ENCODE measurements around the gene COPS3. TPM values are rescaled to one million over a fixed set of nuclear protein-coding genes. Genes with fewer than 3 reads are reported as not detected.

Gene COPS3
- total RNA-seq, 6 experiments from 2014 or later = 82.3 to 93.7 (median 86.7) TPM

DNA sequence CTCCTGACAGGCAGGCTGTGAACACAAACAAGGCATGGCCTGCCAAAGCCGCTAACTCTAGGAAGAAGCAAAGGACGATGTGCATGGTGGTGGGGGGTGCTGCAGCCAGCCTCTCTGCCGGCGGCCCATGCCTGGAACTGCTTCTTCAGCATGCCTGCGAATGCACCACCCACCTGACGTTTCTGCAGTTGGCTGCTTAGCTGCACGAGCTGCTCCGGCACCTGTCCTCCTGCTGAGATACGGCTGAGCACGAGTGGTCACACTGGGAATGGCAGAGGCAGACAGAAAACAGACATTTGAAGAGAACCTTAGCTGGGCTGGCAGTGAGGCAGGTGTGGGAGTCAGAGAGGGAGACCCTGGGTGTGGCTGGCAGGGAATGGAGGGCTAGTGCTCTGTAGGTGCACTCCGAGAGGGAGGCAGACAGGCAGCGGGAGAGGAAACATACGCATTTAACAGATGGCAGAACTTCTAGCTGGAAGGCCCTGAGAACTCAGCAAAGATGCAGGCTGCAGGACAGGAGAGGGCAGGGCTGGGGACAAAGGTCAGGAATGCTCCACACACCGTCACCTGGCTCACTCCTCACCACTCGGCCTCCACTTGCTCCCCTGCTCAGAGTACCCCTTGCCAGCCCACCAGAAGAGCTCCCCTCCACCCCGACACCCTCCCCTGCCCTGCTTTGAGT, 49.3 kb downstream of the COPS3 start:
- TF ChIP-seq CTCF (IDR thresholded peaks at IDR 0.05) = no peak
- H3K4me3 Mint-ChIP-seq = no peak overlapping the region
- no peak for DNase-seq
- H3K27me3 Mint-ChIP-seq (ENCODE audit: insufficient read depth) = no peaks in the 10 kb centered on the region; the same call in none of the 2 replicates
- H3K27ac Mint-ChIP-seq = no peak overlapping the region
- peaks cover 24% of the 10 kb centered on the region; the same call in 1 of the 2 replicates for H3K36me3 Mint-ChIP-seq (ENCODE audit: low read depth)
- H3K9me3 Mint-ChIP-seq = no peaks in the 10 kb centered on the region
- H3K4me1 Mint-ChIP-seq (ENCODE audit: low read depth) = peaks cover 15% of the 10 kb centered on the region

DNA sequence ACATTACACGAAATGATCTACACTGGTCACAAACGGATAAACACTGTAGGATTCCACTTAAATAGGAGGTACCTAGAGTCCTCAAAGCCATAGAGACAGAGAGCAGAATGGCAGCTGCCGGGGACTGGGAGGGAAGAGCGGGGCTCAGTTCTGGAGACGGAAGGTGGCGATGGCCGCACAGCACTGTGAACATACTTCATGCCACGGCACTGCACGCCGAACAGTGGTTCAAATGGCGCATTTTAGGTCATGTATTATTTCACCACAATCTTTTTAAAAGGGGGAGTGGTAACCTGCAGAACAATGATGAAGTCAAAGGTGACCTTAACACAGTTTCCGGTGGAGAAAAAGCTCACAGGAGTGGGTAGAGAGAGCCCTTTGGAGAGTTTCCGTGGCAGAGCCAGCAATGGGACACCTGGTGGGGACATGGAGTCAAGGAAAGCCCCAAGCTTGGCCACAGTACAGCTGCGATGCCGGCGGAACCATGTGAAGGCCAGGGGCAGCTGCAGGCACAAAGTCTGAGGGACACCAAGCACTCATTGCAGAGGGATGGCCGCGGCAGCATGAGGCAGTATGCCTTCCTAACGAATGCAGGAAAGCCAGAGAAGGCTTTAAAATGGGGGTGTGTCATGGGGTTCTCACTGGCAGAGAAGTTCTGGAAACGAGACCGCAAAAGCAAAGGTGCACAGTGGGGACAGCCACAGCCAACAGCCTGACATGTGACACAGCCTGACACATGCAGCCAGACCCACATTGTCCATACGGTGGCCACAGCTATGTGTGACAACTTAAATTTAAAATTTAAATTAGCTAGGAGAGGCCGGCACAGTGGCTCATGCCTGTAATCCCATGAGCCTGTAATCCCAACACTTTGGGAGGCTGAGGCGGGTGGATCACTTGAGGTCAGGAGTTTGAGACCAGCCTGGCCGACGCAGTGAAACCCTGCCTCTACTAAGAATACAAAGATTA, 51.3 kb downstream of the COPS3 start:
- no peak for TF ChIP-seq CTCF (IDR thresholded peaks at IDR 0.05)
- Mint-ChIP-seq H3K36me3 (ENCODE audit: low read depth) (peaks cover 39% of the 10 kb centered on the region), H3K27ac (no peak overlapping the region), H3K9me3 (no peaks in the 10 kb centered on the region), H3K4me3 (no peak overlapping the region), H3K4me1 (ENCODE audit: low read depth) (no peaks in the 10 kb centered on the region), H3K27me3 (ENCODE audit: insufficient read depth) (no peaks in the 10 kb centered on the region; the same call in 1 of the 2 replicates)
- DNase-seq = no peak

- no peak for TF ChIP-seq CTCF (IDR thresholded peaks at IDR 0.05)
- Mint-ChIP-seq H3K9me3 (no peaks in the 10 kb centered on the region), H3K27me3 (ENCODE audit: insufficient read depth) (no peaks in the 10 kb centered on the region; the same call in 1 of the 2 replicates), H3K4me3 (no peak overlapping the region), H3K27ac (no peak overlapping the region), H3K36me3 (ENCODE audit: low read depth) (peaks cover 43% of the 10 kb centered on the region), H3K4me1 (ENCODE audit: low read depth) (no peaks in the 10 kb centered on the region)
- no peak for DNase-seq
Measured at GRCh38 chr17:17228521-17229279, 52.3 kb downstream of the COPS3 start.

- DNase-seq = no peak
- TF ChIP-seq CTCF (IDR thresholded peaks at IDR 0.05) = no peak
- Mint-ChIP-seq H3K36me3 (ENCODE audit: low read depth) (peaks cover 49% of the 10 kb centered on the region), H3K4me3 (no peak overlapping the region), H3K27me3 (ENCODE audit: insufficient read depth) (no peaks in the 10 kb centered on the region; the same call in 1 of the 2 replicates), H3K4me1 (ENCODE audit: low read depth) (no peaks in the 10 kb centered on the region), H3K9me3 (no peaks in the 10 kb centered on the region), H3K27ac (no peak overlapping the region)
Measured at GRCh38 chr17:17227608-17228520, 53.2 kb downstream of the COPS3 start.
